ENCODE measurements around the gene DDX27. TPM values are rescaled to one million over a fixed set of nuclear protein-coding genes. Genes with fewer than 3 reads are reported as not detected.

DDX27 gene
- total and polyA plus RNA-seq, 2 of the 13 experiments (the other 11 are each of a cell fraction or from before 2014, with no cell fraction given), result 42.6 to 72.8 TPM

DNA sequence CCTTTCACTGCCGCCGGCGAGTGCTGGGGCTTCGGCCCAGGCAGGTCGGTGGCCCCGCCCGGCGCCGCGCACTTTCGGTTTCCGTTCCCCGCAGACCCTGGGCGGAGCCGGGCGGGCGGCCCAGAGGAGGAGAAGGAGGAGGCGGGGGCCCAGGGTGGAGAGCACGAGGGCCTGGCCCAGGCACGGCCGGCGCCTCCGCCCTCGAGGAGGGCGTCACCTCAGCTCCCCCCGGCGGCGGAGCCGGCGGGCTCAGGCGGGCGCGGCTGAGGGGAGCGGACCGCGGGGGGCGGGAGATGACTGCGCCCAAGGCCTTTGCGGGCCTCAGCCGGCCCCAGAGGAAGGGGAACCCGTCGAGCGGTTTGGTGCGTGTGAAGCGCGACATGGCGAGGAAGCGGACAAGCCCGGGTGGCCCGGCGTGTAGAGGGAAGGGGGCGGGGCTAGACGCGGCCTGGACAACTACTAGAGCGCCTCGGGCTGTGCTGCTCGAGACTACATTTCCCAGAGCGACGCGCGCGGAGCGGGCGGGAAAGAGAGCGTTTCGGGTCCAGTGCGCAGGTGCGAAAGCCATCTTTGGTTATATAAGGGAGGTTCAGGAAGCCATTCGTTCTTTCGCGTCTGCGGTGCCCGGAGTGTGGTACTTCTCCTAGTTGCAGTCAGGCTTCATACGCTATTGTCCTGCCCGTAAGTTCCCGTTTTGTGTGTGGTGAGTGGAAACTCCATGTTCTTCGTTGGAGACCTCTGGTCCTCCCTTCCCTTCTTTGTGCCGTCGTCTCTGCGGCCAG, 59.0 kb downstream of the DDX27 start, which contains the start of gene ZNFX1 (continued):
- TF ChIP-seq, protein P1, sequence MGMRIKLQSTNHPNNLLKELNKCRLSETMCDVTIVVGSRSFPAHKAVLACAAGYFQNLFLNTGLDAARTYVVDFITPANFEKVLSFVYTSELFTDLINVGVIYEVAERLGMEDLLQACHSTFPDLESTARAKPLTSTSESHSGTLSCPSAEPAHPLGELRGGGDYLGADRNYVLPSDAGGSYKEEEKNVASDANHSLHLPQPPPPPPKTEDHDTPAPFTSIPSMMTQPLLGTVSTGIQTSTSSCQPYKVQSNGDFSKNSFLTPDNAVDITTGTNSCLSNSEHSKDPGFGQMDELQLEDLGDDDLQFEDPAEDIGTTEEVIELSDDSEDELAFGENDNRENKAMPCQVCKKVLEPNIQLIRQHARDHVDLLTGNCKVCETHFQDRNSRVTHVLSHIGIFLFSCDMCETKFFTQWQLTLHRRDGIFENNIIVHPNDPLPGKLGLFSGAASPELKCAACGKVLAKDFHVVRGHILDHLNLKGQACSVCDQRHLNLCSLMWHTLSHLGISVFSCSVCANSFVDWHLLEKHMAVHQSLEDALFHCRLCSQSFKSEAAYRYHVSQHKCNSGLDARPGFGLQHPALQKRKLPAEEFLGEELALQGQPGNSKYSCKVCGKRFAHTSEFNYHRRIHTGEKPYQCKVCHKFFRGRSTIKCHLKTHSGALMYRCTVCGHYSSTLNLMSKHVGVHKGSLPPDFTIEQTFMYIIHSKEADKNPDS (CRISPR knock-in tag; IDR thresholded peaks at IDR 0.05), result peak; percentile 57; the same call in 1 of the 2 replicates
- TF ChIP-seq JARID2 (CRISPR knock-in tag; IDR thresholded peaks at IDR 0.05; ENCODE audit: insufficient replicate concordance) (peak; percentile 99), DMAP1 (CRISPR knock-in tag; IDR thresholded peaks at IDR 0.05) (peak; percentile 99), ZNF138 (CRISPR knock-in tag; IDR thresholded peaks at IDR 0.05; ENCODE audit: low read depth) (peak; percentile 99), CREM (IDR thresholded peaks at IDR 0.05) (peak; percentile 96), CREM (CRISPR knock-in tag; IDR thresholded peaks at IDR 0.05) (no peak; the same call in 1 of the 2 replicates), NAIF1 (CRISPR knock-in tag; IDR thresholded peaks at IDR 0.05; ENCODE audit: borderline replicate concordance) (peak; percentile 60), ZNF264 (CRISPR knock-in tag; IDR thresholded peaks at IDR 0.05) (peak; percentile 60), ZZZ3 (CRISPR knock-in tag; IDR thresholded peaks at IDR 0.05; ENCODE audit: borderline replicate concordance) (peak; percentile 97), MEF2D (CRISPR knock-in tag; IDR thresholded peaks at IDR 0.05) (peak; percentile 64), EP300 (IDR thresholded peaks at IDR 0.05; ENCODE audit: low read depth in 2 of 2, low read length in 2 of 2) (peak; percentile 33 to 38; a peak in 2 of 4 replicates), EP300 (CRISPR knock-in tag; IDR thresholded peaks at IDR 0.05; ENCODE audit: borderline replicate concordance) (peak; percentile 81), AGO2 (optimal IDR thresholded peaks at IDR 0.05; ENCODE audit: low read depth, low read length) (peak; percentile 86), PHB2 (IDR thresholded peaks at IDR 0.05; ENCODE audit: partially characterized antibody) (no peak)
- TF ChIP-seq, protein P2, sequence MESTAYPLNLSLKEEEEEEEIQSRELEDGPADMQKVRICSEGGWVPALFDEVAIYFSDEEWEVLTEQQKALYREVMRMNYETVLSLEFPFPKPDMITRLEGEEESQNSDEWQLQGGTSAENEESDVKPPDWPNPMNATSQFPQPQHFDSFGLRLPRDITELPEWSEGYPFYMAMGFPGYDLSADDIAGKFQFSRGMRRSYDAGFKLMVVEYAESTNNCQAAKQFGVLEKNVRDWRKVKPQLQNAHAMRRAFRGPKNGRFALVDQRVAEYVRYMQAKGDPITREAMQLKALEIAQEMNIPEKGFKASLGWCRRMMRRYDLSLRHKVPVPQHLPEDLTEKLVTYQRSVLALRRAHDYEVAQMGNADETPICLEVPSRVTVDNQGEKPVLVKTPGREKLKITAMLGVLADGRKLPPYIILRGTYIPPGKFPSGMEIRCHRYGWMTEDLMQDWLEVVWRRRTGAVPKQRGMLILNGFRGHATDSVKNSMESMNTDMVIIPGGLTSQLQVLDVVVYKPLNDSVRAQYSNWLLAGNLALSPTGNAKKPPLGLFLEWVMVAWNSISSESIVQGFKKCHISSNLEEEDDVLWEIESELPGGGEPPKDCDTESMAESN (CRISPR knock-in tag; conservative IDR thresholded peaks at IDR 0.05), result peak; percentile 87
- TF ChIP-seq, protein P3, sequence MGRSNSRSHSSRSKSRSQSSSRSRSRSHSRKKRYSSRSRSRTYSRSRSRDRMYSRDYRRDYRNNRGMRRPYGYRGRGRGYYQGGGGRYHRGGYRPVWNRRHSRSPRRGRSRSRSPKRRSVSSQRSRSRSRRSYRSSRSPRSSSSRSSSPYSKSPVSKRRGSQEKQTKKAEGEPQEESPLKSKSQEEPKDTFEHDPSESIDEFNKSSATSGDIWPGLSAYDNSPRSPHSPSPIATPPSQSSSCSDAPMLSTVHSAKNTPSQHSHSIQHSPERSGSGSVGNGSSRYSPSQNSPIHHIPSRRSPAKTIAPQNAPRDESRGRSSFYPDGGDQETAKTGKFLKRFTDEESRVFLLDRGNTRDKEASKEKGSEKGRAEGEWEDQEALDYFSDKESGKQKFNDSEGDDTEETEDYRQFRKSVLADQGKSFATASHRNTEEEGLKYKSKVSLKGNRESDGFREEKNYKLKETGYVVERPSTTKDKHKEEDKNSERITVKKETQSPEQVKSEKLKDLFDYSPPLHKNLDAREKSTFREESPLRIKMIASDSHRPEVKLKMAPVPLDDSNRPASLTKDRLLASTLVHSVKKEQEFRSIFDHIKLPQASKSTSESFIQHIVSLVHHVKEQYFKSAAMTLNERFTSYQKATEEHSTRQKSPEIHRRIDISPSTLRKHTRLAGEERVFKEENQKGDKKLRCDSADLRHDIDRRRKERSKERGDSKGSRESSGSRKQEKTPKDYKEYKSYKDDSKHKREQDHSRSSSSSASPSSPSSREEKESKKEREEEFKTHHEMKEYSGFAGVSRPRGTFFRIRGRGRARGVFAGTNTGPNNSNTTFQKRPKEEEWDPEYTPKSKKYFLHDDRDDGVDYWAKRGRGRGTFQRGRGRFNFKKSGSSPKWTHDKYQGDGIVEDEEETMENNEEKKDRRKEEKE (IDR thresholded peaks at IDR 0.05), result no peak
- TF ChIP-seq, protein P4, sequence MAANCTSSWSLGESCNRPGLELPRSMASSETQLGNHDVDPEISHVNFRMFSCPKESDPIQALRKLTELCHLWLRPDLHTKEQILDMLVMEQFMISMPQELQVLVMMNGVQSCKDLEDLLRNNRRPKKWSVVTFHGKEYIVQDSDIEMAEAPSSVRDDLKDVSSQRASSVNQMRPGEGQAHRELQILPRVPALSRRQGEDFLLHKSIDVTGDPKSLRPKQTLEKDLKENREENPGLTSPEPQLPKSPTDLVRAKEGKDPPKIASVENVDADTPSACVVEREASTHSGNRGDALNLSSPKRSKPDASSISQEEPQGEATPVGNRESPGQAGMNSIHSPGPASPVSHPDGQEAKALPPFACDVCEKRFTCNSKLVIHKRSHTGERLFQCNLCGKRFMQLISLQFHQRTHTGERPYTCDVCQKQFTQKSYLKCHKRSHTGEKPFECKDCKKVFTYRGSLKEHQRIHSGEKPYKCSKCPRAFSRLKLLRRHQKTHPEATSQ (CRISPR knock-in tag; IDR thresholded peaks at IDR 0.05; ENCODE audit: borderline replicate concordance), result peak; percentile 96
